SK-N-SH (cell line): Measurements from ENCODE around the gene APBB2. TPM values are rescaled to one million over a fixed set of nuclear protein-coding genes. Genes with fewer than 3 reads are reported as not detected.

Experiments used
- CTCF ChIA-PET: fragments of 300-600, 350-600 bp; formaldehyde crosslinking; extraction: SDS; loops from one replicate; lab custom pipeline; 2021; lab: Yijun Ruan, JAX
- POLR2A ChIA-PET: fragments of 350-600 bp; sonication (Branson Sonifier 250); formaldehyde crosslinking; extraction: SDS; loops from one replicate; lab custom pipeline; 2020; ENCODE audit warnings: antibody characterized with exemption, inconsistent platforms; lab: Yijun Ruan, JAX
- DNase-seq: peaks from one replicate; pipeline ENCODE4 v3.0.0; 2012
- H2AFZ ChIP-seq: fragments of 200-600 bp; sonication (generic); 2 replicates; pipeline ENCODE4 v1.8.1; 2016; ENCODE audit warnings: antibody characterized with exemption, mild to moderate bottlenecking, low read depth
- H3F3A ChIP-seq: fragments of 200-600 bp; sonication (generic); replicated peaks from 2 replicates; pipeline ENCODE3; 2016; ENCODE audit warnings: antibody characterized with exemption, mild to moderate bottlenecking; ENCODE audit not compliant: insufficient read depth
- H3K27ac ChIP-seq, 2 experiments: fragments of 200-500 bp in 1 of 2; fragments of 200-600 bp in 1 of 2; sonication (Bioruptor generic) in 1 of 2; sonication (generic), shearing (Covaris generic) in 1 of 2; 2 replicates each; pipeline versions ENCODE4 v1.5.1 to v1.6.1; 2014 to 2016; ENCODE audit warnings: low read depth in 2 of 2, inconsistent platforms in 1 of 2, low read length in 1 of 2, mild to moderate bottlenecking in 1 of 2, mixed read lengths in 1 of 2
- H3K27me3 ChIP-seq: fragments of 200-600 bp; sonication (generic), shearing (Covaris generic); 2 replicates; pipeline ENCODE4 v1.6.1; 2016; ENCODE audit warnings: mixed run types; ENCODE audit not compliant: insufficient read depth
- H3K36me3 ChIP-seq, 2 experiments: fragments of 200-500 bp in 1 of 2; fragments of 200-600 bp in 1 of 2; sonication (Bioruptor generic) in 1 of 2; sonication (generic) in 1 of 2; replicated peaks in 1 of 2; 2 replicates each; pipeline versions ENCODE3 to v1.5.1; 2014 to 2016; ENCODE audit warnings: low read length in 1 of 2, mild to moderate bottlenecking in 1 of 2; ENCODE audit not compliant: insufficient read depth in 2 of 2, control insufficient read depth in 1 of 2
- H3K4me1 ChIP-seq, 2 experiments: fragments of 200-500 bp in 1 of 2; fragments of 200-600 bp in 1 of 2; sonication (Bioruptor generic) in 1 of 2; sonication (generic), shearing (Covaris generic) in 1 of 2; 2 replicates each; pipeline versions ENCODE4 v1.5.1 to v1.6.1; 2014 to 2016; ENCODE audit warnings: low read depth in 1 of 2, low read length in 1 of 2, mixed run types in 1 of 2; ENCODE audit not compliant: insufficient read depth in 2 of 2, control insufficient read depth in 1 of 2
- H3K4me2 ChIP-seq: fragments of 200-600 bp; sonication (generic), shearing (Covaris generic); 2 replicates; pipeline ENCODE4 v1.6.1; 2017; ENCODE audit warnings: mixed run types
- H3K4me3 ChIP-seq, 2 experiments: fragments of 200-500 bp in 1 of 2; fragments of 200-600 bp in 1 of 2; sonication (Bioruptor generic) in 1 of 2; sonication (generic), shearing (Covaris generic) in 1 of 2; 2 replicates each; pipeline versions ENCODE4 v1.5.1 to v1.8.1; 2014 to 2016; ENCODE audit warnings: low read depth in 2 of 2, inconsistent platforms in 1 of 2, low read length in 1 of 2, mild to moderate bottlenecking in 1 of 2, mixed read lengths in 1 of 2, moderate library complexity in 1 of 2
- H3K79me2 ChIP-seq: fragments of 200-600 bp; sonication (generic); 2 replicates; pipeline ENCODE4 v1.8.1; 2017; ENCODE audit warnings: mild to moderate bottlenecking; ENCODE audit not compliant: insufficient read depth
- H3K9ac ChIP-seq: fragments of 200-600 bp; sonication (generic); 2 replicates; pipeline ENCODE4 v1.6.1; 2017; ENCODE audit warnings: mixed run types
- H3K9me2 ChIP-seq: fragments of 200-600 bp; sonication (generic); 2 replicates; pipeline ENCODE4 v1.6.1; 2017; ENCODE audit warnings: mixed run types
- H3K9me3 ChIP-seq: fragments of 200-600 bp; sonication (generic); 2 replicates; pipeline ENCODE4 v1.6.1; 2017; ENCODE audit warnings: mixed run types, mild to moderate bottlenecking, moderate library complexity
- H4K20me1 ChIP-seq: fragments of 200-600 bp; sonication (generic); 2 replicates; pipeline ENCODE4 v1.6.1; 2017; ENCODE audit warnings: mild to moderate bottlenecking, mixed run types; ENCODE audit not compliant: insufficient read depth
- EP300 ChIP-seq, 2 experiments: IDR thresholded peaks; 2 replicates each; pipeline versions ENCODE4 v1.4.0 to v1.6.1; 2012; ENCODE audit warnings: borderline replicate concordance in 1 of 2, low read depth in 1 of 2, low read length in 1 of 2
- GABPA ChIP-seq: IDR thresholded peaks from 2 replicates; pipeline ENCODE4 v1.4.0; 2012; ENCODE audit warnings: low read depth, mild to moderate bottlenecking
- MEF2A ChIP-seq: IDR thresholded peaks from 2 replicates; pipeline ENCODE4 v1.4.0; 2012; ENCODE audit warnings: low read depth, borderline replicate concordance
- NFIC ChIP-seq: IDR thresholded peaks from 2 replicates; pipeline ENCODE4 v1.4.0; 2012; ENCODE audit warnings: borderline replicate concordance
- RAD21 ChIP-seq: IDR thresholded peaks from 2 replicates; pipeline ENCODE4 v1.6.1; 2012; ENCODE audit warnings: mild to moderate bottlenecking, low read length
- RXRA ChIP-seq: IDR thresholded peaks from 2 replicates; pipeline ENCODE4 v1.4.0; 2012; ENCODE audit warnings: low read depth, mild to moderate bottlenecking, borderline replicate concordance
- TAF1 ChIP-seq: IDR thresholded peaks from 2 replicates; pipeline ENCODE4 v1.6.1; 2012; ENCODE audit warnings: low read depth, mild to moderate bottlenecking, low read length, moderate library complexity, borderline replicate concordance
- WGBS: methylation state at CpG from one replicate; pipeline ENCODE4 v1.1.6; 2017; ENCODE audit warnings: low lambda C conversion rate; 5-methylcytosine and 5-hydroxymethylcytosine counted together
- polyA plus RNA-seq, 3 experiments: library from polyadenylated mRNA; depleted of rRNA; stranded (reverse); fragments of >200 nt; gene quantifications; 2 replicates each; pipeline ENCODE4 v1.2.3, GENCODE V29; 2012
- TF ChIP-seq, protein P1 (sequence below): fragments of 200-600 bp; sonication (generic); IDR thresholded peaks from 2 replicates; pipeline ENCODE4 v1.6.1; 2017; ENCODE audit warnings: antibody characterized with exemption, mild to moderate bottlenecking, moderate library complexity
- TF ChIP-seq, protein P2 (sequence below): IDR thresholded peaks from 2 replicates; pipeline ENCODE4 v1.4.0; 2012; ENCODE audit warnings: low read depth, borderline replicate concordance
- TF ChIP-seq, protein P3 (sequence below): IDR thresholded peaks from 2 replicates; pipeline ENCODE4 v1.6.1; 2012; ENCODE audit warnings: mild to moderate bottlenecking, low read depth, low read length, moderate library complexity

The APBB2 gene
- polyA plus RNA-seq, 1 of the 3 experiments (the other 2 are of a cell fraction): 49.8 TPM

DNA sequence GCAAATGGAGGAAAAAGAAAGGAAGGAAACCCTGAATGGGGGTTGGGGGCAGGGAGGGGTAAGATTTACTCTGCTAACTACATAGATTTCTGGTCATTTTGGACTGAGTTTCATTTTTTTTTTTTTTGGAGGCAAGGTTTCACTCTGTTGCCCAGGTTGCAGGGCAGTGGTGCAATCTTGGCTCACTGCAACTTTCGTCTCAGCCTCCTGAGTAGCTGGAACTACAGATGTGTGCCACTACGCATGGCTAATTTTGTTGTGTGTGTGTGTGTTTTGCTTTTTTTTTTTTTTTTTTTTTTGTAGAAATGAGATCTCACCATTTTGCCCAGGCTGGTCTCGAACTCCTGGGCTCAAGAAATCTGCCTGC lies 223.5 kb downstream of the APBB2 start:
- H3K79me2 ChIP-seq: peaks cover 79% of the 10 kb centered on the region
- CTCF ChIA-PET: interaction anchor here (1.0 to 3.1 kb wide), 3 partner anchors 10 to 223 kb away, joined by 3 to 13 read pairs (median 6); partner anchors contain the start of gene APBB2
- H3K9ac ChIP-seq: peak overlapping the region; percentile 39; the same call in 1 of the 2 replicates
- H3K4me2 ChIP-seq: peak overlapping the region; percentile 35
- POLR2A ChIA-PET: no interaction called here
- DNase-seq: no peak
- H3K27me3 ChIP-seq: no peaks in the 10 kb centered on the region
- H3F3A ChIP-seq: peaks cover 44% of the 10 kb centered on the region
- peak overlapping the region; percentile 8 to 92; a peak in 3 of 4 replicates for H3K27ac ChIP-seq
- H3K9me2 ChIP-seq: no peaks in the 10 kb centered on the region
- peaks cover 6 to 33% of the 10 kb centered on the region in 2 experiments for H3K4me1 ChIP-seq
- H2AFZ ChIP-seq: no peak overlapping the region
- H3K4me3 ChIP-seq: 0 out of 4 replicates have a peak overlapping the region, but pooled peaks of 1 of the 2 experiments have one; percentile 39
- H3K9me3 ChIP-seq: no peaks in the 10 kb centered on the region
- TF ChIP-seq EP300 (IDR thresholded peaks at IDR 0.05; ENCODE audit: borderline replicate concordance in 1 of 2, low read depth in 1 of 2, low read length in 1 of 2): no peak
- TF ChIP-seq NFIC: no peak
- TF ChIP-seq, protein P1, sequence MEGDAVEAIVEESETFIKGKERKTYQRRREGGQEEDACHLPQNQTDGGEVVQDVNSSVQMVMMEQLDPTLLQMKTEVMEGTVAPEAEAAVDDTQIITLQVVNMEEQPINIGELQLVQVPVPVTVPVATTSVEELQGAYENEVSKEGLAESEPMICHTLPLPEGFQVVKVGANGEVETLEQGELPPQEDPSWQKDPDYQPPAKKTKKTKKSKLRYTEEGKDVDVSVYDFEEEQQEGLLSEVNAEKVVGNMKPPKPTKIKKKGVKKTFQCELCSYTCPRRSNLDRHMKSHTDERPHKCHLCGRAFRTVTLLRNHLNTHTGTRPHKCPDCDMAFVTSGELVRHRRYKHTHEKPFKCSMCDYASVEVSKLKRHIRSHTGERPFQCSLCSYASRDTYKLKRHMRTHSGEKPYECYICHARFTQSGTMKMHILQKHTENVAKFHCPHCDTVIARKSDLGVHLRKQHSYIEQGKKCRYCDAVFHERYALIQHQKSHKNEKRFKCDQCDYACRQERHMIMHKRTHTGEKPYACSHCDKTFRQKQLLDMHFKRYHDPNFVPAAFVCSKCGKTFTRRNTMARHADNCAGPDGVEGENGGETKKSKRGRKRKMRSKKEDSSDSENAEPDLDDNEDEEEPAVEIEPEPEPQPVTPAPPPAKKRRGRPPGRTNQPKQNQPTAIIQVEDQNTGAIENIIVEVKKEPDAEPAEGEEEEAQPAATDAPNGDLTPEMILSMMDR: no peak
- no peak for TF ChIP-seq RAD21
- no peak for TF ChIP-seq MEF2A
- no peak for TF ChIP-seq TAF1
- TF ChIP-seq RXRA: no peak
- no peak for TF ChIP-seq GABPA
- TF ChIP-seq, protein P2, sequence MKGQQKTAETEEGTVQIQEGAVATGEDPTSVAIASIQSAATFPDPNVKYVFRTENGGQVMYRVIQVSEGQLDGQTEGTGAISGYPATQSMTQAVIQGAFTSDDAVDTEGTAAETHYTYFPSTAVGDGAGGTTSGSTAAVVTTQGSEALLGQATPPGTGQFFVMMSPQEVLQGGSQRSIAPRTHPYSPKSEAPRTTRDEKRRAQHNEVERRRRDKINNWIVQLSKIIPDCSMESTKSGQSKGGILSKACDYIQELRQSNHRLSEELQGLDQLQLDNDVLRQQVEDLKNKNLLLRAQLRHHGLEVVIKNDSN: no peak
- TF ChIP-seq, protein P3, sequence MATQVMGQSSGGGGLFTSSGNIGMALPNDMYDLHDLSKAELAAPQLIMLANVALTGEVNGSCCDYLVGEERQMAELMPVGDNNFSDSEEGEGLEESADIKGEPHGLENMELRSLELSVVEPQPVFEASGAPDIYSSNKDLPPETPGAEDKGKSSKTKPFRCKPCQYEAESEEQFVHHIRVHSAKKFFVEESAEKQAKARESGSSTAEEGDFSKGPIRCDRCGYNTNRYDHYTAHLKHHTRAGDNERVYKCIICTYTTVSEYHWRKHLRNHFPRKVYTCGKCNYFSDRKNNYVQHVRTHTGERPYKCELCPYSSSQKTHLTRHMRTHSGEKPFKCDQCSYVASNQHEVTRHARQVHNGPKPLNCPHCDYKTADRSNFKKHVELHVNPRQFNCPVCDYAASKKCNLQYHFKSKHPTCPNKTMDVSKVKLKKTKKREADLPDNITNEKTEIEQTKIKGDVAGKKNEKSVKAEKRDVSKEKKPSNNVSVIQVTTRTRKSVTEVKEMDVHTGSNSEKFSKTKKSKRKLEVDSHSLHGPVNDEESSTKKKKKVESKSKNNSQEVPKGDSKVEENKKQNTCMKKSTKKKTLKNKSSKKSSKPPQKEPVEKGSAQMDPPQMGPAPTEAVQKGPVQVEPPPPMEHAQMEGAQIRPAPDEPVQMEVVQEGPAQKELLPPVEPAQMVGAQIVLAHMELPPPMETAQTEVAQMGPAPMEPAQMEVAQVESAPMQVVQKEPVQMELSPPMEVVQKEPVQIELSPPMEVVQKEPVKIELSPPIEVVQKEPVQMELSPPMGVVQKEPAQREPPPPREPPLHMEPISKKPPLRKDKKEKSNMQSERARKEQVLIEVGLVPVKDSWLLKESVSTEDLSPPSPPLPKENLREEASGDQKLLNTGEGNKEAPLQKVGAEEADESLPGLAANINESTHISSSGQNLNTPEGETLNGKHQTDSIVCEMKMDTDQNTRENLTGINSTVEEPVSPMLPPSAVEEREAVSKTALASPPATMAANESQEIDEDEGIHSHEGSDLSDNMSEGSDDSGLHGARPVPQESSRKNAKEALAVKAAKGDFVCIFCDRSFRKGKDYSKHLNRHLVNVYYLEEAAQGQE: no peak
- TF ChIP-seq, all 33 proteins: peak for 0
- H3K36me3 ChIP-seq: no peaks in the 10 kb centered on the region
- no peaks in the 10 kb centered on the region for H4K20me1 ChIP-seq
- WGBS: 82% methylated on average over 3 of the region's 3 CpGs
